Endometrium (tissue), 2 donors: ENCODE results near the gene PIGV.

Source experiments
- FAIRE-seq: peaks from 2 replicates; lab custom pipeline; 2012; peaks lifted over from hg19 to GRCh38; lab: Jason Lieb, UNC
- donor health status: control.
- donor health status: control.

PIGV gene

GRCh38 chr1:26787706-26788514 lies at the start of gene PIGV:
Gene PIGV (plus strand): TSS chr1:26787950. CDS start chr1:26790816, 2,866 bp downstream.
- no peak for FAIRE-seq

GRCh38 chr1:26739329-26739914 lies 48.3 kb upstream of the PIGV start:
- FAIRE-seq, result no peak

GRCh38 chr1:26740023-26740634 lies 47.6 kb upstream of the PIGV start:
- FAIRE-seq, result no peak

- no peak for FAIRE-seq
Observed at GRCh38 chr1:26740952-26741351, 46.8 kb upstream of the PIGV start.

- no peak for FAIRE-seq
Observed at GRCh38 chr1:26743426-26744059, 44.2 kb upstream of the PIGV start.

GRCh38 chr1:26744075-26744959 lies 43.4 kb upstream of the PIGV start:
- no peak for FAIRE-seq

- no peak for FAIRE-seq
Observed at GRCh38 chr1:26745191-26745590, 42.6 kb upstream of the PIGV start.

GRCh38 chr1:26747048-26747447 lies 40.7 kb upstream of the PIGV start:
- no peak for FAIRE-seq

GRCh38 chr1:26748351-26748750 lies 39.4 kb upstream of the PIGV start:
- FAIRE-seq, result no peak

- FAIRE-seq, result no peak
Observed at GRCh38 chr1:26749458-26749857, 38.3 kb upstream of the PIGV start.

GRCh38 chr1:26750428-26750827 lies 37.3 kb upstream of the PIGV start:
- FAIRE-seq, result no peak

- FAIRE-seq, result no peak
Observed at GRCh38 chr1:26752519-26752918, 35.2 kb upstream of the PIGV start.

- no peak for FAIRE-seq
Observed at GRCh38 chr1:26754086-26754874, 33.5 kb upstream of the PIGV start.

GRCh38 chr1:26758358-26758757 lies 29.4 kb upstream of the PIGV start:
- FAIRE-seq, result no peak

GRCh38 chr1:26759531-26759930 lies 28.2 kb upstream of the PIGV start:
- FAIRE-seq, result no peak

GRCh38 chr1:26761217-26761616 lies 26.5 kb upstream of the PIGV start:
- no peak for FAIRE-seq

GRCh38 chr1:26767714-26768113 lies 20.0 kb upstream of the PIGV start:
- no peak for FAIRE-seq

- FAIRE-seq, result no peak
Observed at GRCh38 chr1:26768755-26769154, 19.0 kb upstream of the PIGV start.

- no peak for FAIRE-seq
Observed at GRCh38 chr1:26771285-26771642, 16.5 kb upstream of the PIGV start.

GRCh38 chr1:26771643-26772321 lies 16.0 kb upstream of the PIGV start:
- FAIRE-seq, result no peak

GRCh38 chr1:26772687-26773086 lies 15.1 kb upstream of the PIGV start:
- no peak for FAIRE-seq
